HG02885 (cell line): ENCODE results near the gene SPEG.

Source experiments
- ATAC-seq: cut with Tn5 transposase; IDR thresholded peaks from one replicate; pipeline ENCODE4 v1.9.1; 2021; ENCODE audit warnings: mild to moderate bottlenecking; ENCODE audit not compliant: unreplicated experiment, poor library complexity

The SPEG gene

GRCh38 chr2:219422952-219423534, 11.6 kb upstream of the SPEG start:
- ATAC-seq = no peak

DNA sequence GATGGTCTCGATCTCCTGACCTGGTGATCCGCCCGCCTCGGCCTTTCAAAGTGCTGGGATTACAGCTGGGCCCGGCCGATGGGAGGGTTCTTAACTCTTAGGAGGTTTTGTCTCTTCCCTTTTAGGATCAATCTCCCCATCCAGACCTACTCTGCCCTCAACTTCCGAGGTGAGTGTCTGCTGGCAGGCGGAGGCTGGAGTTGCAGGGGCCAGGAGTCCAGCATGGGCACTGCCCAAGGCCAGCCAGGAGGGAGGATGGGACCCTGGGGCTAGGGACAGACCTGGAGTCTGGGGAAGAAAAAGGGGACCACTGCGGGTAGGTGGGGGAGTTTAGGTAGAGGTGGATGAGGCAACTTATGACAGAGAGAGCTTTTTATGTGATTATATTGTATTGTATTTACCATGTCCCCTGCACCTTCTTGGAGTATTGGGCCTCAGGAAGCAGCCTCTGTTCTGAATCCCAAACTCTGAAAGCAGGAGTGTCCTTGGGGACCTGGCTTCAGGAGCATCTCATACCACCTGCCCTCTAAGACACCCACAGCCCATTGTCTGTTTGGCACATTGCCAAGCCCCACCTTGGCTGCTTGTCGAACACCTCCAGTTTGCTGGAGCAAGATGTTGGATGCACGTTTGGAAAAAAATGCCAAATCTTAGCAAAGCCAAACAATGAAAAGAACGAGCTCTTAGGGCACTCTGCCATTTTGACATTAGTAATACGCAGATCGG, 10.8 kb upstream of the SPEG start:
- ATAC-seq = no peak

- no peak for ATAC-seq
Observed at GRCh38 chr2:219425238-219426067, 9.2 kb upstream of the SPEG start.

DNA sequence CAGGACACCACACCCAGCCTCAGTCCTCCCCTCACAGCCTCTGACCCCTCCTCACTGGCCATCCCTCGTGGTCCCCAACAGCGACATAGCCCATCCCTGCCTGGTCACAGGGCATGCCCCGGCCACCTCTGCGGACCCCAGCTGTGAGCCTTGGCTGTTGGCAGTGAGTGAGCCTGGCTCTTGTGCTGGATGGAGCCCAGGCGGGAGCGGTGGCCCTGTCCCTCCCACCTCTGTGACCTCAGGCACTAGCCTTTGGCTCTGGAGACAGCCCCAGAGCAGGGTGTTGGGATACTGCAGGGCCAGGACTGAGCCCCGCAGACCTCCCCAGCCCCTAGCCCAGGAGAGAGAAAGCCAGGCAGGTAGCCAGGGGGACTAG, 8.6 kb upstream of the SPEG start:
- no peak for ATAC-seq

- no peak for ATAC-seq
Observed at GRCh38 chr2:219426534-219427136, 8.0 kb upstream of the SPEG start.

DNA sequence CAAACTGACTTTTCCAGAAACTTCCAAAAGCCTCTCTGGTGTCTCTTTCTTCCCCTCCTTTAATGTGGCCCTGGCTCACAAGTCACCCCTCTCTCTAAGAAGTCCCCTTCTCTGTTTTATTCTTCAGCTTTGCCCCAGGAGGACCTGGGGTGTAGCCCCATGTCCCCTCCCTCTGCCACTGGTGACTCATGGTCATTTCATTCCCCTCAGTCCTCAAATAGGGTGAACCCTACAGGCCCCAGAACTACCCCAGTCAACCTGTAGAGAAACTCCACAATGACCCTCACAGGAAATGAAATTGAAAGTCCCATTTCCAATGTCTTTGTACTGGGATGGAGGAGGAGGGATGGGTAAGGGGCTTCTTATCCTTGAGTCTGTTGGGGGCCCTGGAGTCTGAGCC, 6.2 kb upstream of the SPEG start:
- ATAC-seq = no peak

DNA sequence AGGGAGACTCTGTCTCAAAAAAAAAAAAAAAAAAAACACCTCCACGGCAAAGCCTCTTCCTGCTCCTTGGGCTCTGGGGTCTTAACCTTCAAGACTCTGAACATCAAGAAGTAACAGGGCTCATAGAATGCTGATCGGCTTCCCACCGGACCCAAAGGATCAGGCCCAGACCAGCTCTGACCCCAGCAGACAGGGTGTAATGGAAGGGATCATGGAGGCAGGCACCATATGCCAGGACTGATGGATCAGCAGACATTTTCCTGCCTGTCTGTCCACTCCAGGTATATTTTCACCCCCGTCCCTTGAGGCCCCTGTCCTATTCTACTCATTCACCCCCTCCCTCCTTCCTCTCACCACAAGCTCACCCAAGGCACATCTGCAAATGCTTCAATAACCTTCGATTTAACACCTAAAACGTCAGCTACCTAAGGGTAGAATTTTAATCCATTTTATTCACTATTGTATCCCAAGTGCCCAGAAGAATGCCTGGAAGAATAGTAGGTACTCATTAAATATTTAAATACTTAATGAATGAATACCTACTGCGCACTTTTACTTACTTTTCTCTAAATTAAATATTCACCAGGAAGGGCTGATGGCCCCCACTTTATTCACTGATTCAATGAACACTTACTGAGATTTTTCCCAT, 4.6 kb upstream of the SPEG start:
- ATAC-seq = no peak

DNA sequence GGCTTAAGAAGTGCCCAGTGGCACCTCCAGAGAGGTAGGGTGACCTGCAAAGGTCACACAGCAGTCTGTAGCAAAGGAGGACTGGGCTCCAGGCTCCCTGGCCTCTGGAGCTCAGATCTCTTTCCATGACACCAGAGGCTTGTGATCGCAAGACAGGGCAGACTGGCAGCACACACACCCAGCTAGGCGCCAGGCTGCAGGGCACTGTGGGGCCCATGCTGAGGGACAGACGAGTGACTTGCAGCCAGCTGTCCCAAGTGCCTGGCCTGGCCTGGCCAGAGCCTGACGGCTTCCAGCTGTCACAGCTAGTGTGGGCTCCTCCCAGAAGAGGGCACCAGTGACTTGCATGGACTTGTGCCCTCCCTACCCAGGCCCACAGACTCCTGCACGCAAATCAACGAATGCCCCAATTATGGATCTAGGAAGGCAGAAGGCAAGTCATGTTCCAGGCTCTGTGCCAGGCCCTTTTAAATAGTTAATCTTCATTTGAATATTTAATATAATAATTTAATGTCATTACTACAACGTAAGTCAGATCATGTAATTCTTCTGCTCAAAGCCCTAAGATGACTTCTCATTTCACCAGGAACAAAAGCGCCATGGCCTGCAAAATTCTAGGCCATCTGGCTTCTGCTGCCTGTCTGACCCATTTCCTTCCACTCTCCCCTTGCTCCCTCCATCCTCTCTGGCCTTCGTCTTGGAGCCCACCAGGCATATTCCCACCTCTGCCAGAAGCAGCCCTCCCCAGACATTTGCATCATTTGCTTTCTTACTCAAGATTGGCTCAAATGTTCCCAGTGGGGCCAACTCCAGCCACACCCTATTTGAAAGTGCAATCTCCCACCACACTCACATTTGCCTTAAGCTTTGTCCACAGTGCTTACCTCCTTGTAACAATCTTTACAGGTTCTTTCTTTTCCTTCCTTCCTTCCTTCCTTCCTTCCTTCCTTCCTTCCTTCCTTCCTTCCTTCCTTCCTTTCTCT, 3.7 kb upstream of the SPEG start:
- no peak for ATAC-seq

- ATAC-seq = no peak
Observed at GRCh38 chr2:219433666-219434467, 776 bp upstream of the SPEG start.

GRCh38 chr2:219434468-219434717, 250 bp upstream of the SPEG start:
- no peak for ATAC-seq

DNA sequence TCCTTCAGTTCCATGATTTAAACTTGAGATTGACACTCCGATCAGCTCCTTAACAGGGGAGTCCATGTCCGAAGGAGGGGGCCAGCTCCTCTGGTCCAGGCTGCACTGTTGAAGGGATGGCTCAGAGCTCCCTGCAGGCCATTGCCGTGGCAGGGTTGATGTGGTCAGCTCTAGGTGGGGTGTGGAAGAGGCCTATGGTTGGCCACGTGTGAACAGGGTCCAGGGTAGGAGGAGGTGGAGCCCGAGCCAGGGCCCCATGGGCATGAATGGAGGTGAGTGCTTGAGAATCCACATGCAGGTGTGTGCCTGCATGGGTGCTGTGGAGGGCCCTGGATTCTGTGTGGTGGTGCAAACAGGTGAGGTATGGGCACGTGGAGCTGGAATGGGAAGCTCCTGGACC, 1.1 kb downstream of the SPEG start:
- no peak for ATAC-seq

GRCh38 chr2:219436491-219436890, 1.8 kb downstream of the SPEG start:
- no peak for ATAC-seq

DNA sequence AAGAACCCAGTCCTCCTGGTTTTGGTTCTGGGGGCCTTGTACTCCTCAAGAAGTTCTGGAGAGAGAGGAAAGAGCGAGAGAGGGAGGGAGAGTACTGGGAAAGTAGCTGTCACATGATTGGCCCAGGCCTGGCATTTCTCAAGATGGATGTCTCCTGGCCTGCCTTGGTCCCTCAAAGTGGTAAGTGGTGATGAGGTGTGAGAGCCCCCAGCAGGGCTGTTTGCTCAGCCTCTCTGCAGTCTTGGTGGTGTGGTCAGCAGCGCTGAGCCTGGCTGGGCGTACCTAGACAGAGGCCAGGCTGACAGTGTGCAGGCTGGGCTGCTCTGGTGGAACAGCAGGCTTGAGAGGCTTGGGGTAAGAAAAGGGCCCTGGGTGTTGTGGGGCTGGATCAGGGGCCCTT, 2.5 kb downstream of the SPEG start:
- ATAC-seq = no peak

DNA sequence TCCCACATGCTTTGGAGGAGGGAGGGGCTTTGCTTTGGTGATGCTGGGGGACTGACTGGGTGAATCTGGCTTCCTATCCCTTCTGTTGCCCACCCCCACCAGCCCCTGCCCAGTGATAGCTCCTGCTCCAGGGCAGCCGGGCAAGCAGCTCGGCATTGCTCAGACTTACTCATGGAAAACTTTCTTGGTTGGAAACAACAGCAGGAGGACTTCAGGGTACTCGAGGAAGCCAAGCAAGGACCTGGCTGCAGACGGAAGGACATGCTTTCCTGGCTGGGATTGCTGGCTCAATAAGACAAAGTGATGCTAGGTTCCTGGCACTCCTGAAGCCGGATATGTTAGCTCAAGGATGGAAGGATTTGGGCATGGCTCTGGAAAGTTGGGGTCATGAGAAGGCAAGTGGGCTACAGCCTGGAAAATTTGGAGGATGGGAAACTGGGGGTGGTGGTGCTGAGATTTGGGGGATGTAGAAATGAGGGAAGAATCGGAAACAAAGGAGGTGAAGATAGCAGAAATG, 3.1 kb downstream of the SPEG start:
- ATAC-seq = no peak

DNA sequence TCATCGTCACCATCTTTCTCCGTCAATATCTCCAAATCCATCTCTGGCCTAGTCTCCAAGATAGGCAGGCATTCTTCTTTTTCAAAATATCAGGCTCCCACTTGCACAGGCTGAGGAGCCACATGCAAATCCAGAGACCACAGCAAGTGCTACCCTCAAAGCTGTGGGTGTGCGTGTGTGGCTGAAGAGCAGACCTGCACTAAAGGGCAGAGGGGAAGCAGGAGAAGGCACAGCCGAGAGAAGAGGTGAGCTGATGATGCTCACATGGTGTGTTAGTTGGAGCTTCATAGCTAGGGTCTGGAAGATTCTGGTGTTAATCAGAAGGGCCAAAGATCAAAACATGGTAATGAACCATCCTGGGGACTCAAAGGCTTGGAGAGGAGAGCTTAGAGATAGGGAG, 3.8 kb downstream of the SPEG start:
- ATAC-seq = no peak

DNA sequence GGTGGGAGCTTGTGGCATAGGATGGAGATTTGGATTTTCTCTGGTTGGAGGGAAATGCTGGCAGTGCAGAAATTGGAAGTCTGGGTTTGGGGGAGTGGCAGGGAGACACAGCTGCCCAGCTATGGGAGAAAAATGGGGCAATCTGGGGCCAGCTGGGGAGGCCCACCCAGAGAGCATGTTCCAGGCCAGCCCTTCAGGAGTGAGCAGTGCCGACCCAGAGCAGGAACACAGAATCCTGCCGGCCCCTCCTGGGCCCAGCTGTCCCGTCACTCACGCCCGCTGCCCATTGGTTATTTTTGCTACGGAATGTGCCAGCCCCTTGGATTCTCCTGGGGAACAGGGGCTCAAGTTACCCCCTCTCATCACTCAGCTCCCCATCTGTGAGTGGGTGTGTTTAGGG, 4.9 kb downstream of the SPEG start:
- no peak for ATAC-seq

GRCh38 chr2:219440388-219441256, 6.0 kb downstream of the SPEG start:
- no peak for ATAC-seq
